Measurements from ENCODE around the gene UBE2Q2.
"Not testable (repeated sequence)": the region's sequence is repeated elsewhere in the genome, so short reads cannot be mapped to it uniquely, and the experiment has no call there.

UBE2Q2 gene

GRCh38 chr15:75840659-75841058 is 2.6 kb upstream of the UBE2Q2 start:
- no peak for TF ChIP-seq ZFX (IDR thresholded peaks at IDR 0.05; ENCODE audit: borderline replicate concordance)
- no peak for TF ChIP-seq CTCF (IDR thresholded peaks at IDR 0.05)
- no peak overlapping the region for H3K27ac ChIP-seq

- no peak for TF ChIP-seq ZFX (IDR thresholded peaks at IDR 0.05; ENCODE audit: borderline replicate concordance)
- TF ChIP-seq CTCF (IDR thresholded peaks at IDR 0.05): no peak
- H3K27ac ChIP-seq: no peak overlapping the region
These were observed 1.6 kb upstream of the UBE2Q2 start for GRCh38 chr15:75841626-75842025.

GRCh38 chr15:75843678-75844581 is 683 bp downstream of the UBE2Q2 start:
- peak overlapping the region; percentile 73 for H3K27ac ChIP-seq
- TF ChIP-seq ZFX (IDR thresholded peaks at IDR 0.05; ENCODE audit: borderline replicate concordance): no peak
- TF ChIP-seq CTCF (IDR thresholded peaks at IDR 0.05): no peak

GRCh38 chr15:75844629-75845335 is 1.5 kb downstream of the UBE2Q2 start:
- TF ChIP-seq ZFX (IDR thresholded peaks at IDR 0.05; ENCODE audit: borderline replicate concordance) (no peak), CTCF (IDR thresholded peaks at IDR 0.05) (no peak)
- H3K27ac ChIP-seq: no peak overlapping the region

GRCh38 chr15:75849167-75849566 is 5.9 kb downstream of the UBE2Q2 start:
- no peak overlapping the region for H3K27ac ChIP-seq
- TF ChIP-seq CTCF (IDR thresholded peaks at IDR 0.05) (no peak), ZFX (IDR thresholded peaks at IDR 0.05; ENCODE audit: borderline replicate concordance) (no peak)

- no peak overlapping the region for H3K27ac ChIP-seq
- TF ChIP-seq ZFX (IDR thresholded peaks at IDR 0.05; ENCODE audit: borderline replicate concordance): no peak
- TF ChIP-seq CTCF (IDR thresholded peaks at IDR 0.05): no peak
These were observed 7.5 kb downstream of the UBE2Q2 start for GRCh38 chr15:75850708-75851107.

- H3K27ac ChIP-seq: not testable (repeated sequence)
These were observed 8.3 kb downstream of the UBE2Q2 start for GRCh38 chr15:75851566-75851965.

All from 22Rv1 (cell line).